Activated CD4-positive, alpha-beta T cell treated with anti-CD3 and anti-CD28 coated beads, Interleukin-2, Interleukin-4, amounts not matched to agents 100 ng/mL and 50 ng/mL, durations not matched to agents 16 hours and 8 hours (primary cell): ENCODE results near the gene AGRN.
"Not testable (repeated sequence)": the region's sequence is repeated elsewhere in the genome, so short reads cannot be mapped to it uniquely, and the experiment has no call there.

Source experiments
- DNase-seq: peaks from one replicate; pipeline ENCODE4 v3.0.0-alpha.2; 2020; ENCODE audit warnings: low spot score

Gene AGRN

DNA sequence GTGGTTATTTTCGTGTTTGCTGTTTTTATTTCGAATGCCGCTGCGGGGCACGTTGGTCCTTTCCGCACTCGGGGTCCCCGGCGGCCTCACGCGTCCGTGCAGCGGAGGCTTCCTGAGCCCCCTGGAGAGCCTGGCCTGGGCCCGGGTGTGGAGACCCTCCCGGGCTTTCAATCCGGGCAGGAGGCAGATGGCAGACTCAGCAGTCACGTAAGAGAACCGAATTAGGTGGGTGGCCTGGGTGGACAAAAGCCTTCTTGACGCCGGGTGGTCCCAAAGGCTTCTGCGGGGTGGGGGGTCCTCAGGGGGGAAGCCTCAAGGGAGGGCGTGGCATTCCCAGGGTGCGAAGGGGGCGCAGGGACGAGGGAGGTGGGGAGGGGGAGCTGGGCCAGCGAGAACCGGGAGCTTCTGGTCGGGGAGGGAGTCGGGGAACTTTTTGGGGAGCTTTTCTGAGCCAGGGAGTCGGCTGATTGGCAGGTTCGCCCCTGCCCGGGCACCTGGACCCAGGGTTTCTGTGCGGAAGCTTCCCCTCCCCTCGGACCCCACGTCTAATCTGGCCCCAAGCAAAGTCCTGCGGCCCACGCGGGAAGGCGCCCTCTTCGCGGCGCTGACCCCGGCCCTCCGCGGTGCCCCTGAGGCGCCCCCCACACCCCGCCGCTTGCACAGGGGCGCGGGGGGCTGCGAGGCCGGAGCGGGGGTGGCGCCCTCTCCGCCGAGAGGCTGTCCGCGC is 18.7 kb upstream of the AGRN start:
- no peak for DNase-seq

DNA sequence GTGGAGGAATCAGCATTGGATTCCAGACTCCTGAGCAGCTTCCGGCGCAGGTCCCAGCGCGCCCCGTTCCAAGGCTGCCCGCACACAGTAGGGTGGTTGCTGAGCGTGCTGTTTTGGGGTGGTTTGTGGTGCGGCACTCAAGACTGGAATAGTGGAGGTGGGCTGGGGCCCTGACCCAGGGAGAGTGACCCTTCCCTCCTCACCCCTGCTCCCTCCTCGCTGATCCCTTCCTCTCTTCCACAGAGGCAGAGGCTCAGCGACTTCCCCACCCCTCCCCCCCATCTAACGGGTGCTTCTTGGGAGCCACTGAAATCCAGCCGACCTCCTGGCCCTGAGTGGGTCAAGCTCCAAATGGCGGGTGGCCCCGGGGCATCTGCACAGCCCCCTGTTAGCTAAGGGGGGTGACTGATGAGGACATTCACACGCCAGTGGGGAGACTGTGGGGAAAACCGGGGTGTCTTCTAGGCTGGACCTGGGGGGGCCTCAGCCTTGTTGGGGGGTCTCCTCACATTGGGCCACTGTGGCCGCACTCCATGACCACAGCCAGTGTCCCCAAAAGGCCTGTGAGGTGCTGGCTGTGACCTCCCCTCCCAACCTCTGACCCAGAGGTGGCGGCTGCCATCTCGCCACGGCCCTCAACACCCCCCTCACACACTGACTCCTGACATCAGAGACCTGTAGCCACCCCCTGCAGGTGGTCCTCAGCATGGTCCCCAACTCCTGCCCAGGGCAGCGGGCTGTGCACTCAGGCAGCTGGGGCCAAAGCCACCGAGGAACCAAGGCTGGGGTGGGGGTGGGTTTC is 16.1 kb upstream of the AGRN start:
- DNase-seq = no peak

DNA sequence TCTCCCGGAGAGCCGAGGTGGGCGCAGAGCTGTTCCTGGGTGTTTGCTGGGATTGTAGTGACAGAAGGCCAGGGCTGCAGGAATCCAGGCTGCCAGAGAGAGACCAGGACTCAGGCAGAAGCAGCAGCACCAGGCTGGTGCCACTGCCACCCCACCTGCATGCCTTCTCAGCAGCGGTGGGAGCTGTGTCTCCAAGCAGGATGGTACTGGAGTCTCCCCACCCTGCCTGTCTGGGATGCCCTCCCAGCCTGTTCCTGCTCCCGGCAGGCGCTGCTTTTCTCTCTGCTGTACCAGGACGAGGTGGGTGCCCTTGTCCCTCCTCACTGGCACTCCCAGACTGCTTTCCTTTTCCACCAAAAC is 15.5 kb upstream of the AGRN start:
- no peak for DNase-seq

DNA sequence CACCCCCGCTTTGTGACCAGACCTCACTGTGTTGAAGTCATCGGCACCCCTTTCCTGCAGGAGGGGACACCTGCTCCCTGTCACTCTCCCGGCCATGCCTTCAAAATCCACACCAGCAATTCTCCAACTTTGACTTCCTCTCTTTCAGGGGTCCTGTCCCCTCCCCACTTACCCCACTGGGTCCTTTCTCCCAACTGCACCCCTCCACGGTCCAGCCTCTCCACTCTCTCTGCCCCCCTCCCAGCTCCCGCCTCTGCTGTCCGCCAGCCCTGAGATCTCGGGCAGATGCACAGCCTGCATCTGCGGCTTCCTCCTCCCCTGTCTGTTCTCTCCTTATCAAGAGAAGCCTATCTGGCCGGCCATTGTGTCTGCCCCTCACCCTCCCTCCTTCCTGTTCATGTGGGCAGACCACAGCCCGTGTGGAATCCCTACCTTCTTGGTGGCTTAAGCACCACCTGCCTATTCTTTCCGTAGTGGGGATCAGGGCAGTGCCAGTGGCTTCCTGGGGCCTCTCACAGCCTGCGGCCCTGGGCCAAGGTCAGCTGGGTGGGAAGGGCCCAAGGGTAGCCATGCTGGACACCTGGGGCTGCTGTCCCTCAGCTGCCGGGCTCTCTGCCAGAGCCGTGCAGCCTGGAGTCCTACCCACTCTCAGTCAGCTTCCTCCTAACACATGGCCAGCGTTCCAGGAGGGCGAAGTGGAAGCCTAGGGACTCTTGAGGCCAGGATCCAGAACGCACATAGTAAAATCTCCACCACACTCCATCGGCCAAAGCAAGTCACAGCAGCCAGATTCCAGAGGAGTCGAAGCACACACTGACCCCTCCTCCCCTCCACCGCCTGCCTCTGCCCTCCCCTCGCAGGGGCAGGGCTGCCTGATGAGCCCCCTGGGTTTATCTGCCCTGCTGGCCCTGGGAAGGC is 14.9 kb upstream of the AGRN start:
- DNase-seq = no peak

DNA sequence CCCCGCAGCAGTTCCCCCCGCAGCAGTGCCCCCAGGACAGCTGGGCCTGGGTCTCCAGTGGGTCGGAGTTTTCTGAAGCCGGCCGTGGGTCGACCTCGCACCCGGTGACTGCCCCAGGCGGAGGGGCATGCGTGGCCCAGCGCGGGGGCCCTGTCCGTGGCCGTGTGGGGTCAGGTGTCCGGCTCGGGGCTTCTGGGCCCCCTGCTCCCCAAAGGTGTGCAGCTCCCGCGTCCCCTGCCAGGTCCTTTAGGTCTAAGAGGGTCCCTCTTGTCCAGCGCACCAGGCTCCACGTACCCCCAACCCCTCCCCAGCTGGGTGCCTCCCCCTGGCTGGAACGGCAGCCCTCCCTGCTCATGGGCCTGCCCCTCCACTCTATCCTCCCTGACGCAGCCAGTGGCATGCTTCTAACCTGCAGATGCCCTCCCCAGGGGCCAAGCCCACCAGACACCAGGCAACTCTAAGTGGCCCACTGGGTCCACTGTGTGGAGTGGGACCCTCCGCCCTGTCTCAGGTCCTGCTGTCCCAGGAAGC is 14.1 kb upstream of the AGRN start:
- DNase-seq = no peak

DNA sequence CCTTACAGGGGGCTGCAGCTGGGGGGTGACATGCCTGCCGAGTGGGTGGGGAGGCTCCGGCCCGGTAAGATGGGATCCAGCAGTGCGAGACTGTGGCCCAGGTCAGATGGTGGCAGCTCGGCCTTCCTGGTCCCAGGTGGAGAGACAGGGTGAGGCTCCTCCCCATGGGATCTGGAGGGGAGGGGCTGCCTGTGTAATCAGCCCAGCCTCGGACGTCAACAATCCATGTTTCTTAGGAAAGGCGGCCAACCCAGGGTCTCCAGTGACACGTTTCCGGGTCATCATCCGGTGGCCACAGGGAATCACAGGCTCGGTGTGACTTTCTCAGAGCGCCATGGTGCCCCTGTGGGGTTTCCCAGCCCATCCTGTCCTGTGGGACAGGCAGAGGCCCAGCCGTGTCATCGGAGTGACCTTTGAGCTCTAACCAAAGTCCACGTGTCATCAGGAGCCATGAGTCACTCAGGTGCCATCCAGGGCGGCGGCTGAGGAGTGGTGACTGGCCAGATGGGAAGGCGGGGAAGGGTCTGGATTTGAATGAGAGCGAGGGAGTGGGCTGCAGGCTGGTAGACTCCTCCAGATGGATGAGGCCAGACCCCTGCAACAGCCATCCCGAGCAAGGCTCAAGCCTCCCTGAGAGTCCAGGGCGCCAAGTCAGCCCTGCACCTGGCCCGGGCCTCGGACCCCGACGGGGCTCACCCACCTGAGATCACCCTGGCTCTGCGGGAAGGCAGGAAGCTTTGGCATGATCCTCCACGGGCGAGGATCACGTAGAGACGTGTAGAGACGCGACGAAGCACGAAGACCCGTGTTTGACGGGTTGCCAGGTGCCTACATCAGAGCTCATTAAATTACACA is 13.4 kb upstream of the AGRN start:
- DNase-seq = no peak

GRCh38 chr1:1010131-1010530 is 9.8 kb upstream of the AGRN start:
- DNase-seq = not testable (repeated sequence)

DNA sequence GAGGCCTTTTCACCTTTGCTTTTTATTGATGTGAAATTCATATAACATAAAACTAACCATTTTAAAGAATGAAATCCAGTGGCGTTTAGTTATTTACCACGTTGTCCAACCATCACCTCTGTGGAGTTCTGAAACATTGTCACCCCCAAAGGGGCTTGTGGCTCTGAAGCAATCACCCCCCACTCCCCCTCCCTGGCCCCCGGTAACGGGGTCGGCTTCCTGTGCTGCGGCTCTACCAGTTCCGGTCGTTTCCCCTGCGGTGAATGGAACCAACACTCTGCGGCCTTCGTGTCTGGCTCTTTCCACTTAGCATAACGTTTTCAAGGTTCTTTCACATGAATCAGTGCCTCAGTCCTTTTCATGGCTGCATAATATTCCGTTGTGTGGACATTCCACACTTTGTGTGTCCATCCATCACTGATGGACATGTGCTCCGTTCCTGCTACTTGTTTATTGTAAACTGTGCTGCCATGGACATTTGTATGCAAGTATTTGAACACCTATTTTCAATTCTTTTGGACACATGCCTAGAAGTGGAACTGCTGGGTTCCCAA is 8.4 kb upstream of the AGRN start:
- no peak for DNase-seq

DNA sequence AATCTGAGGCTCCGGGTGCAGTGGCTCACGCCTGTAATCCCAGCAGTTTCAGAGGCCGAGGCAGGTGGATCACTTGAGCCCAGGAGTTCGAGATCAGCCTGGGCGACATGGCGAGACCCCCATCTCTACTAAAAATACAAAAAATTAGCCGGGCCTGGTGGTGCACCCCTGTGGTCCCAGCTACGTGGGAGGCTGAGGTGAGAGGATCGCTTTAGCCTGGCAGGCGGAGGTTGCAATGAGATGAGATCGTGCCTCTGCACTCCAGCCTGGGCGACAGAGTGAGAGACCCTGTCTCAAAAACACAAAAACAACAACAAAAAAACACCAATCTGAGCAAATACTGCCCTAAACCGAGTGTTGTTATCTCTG is 7.2 kb upstream of the AGRN start:
- not testable (repeated sequence) for DNase-seq

DNA sequence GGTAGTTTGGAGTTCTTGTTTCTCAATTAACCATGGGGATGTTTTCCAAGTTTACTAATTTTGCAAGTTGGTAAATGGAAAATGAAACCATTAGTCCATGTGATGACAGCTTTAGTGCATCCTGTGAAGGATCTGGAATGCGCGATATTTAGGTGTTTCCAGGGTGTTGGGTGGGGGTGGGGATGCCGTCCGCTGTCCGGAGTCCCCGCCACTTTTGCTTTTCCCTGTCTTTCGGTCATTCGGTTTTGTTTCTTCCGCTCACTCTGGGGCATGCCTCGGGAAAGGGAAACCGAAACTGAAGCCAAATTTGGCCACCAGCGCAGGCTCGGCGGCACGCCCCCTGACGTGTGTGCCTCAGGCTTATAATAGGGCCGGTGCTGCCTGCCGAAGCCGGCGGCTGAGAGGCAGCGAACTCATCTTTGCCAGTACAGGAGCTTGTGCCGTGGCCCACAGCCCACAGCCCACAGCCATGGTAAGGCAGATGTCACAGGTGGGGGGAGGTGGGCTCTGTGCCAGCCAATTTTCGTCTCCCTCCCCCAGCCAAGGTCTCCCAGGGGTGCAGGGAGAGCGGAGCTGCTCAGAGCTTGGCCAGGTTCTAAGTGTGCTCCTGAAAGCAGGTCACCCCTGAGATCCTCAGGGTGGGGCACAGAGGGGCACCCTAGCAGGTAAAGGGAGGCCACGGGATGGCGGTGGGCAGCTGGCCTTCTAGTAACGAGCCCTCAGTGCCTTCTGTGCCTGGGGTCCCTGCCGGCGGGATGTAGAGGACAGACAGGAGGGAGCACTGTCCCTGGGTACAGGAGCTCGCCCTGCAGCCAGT is 6.6 kb upstream of the AGRN start, which contains the start of gene ISG15:
Gene ISG15, plus strand, starts transcription at position 393 of the 817 bp plus-strand sequence. Its CDS starts 77 bp downstream, at position 470.
- peak; percentile 90 for DNase-seq

- no peak for DNase-seq
Observed at GRCh38 chr1:1013922-1014648, 5.8 kb upstream of the AGRN start.

DNA sequence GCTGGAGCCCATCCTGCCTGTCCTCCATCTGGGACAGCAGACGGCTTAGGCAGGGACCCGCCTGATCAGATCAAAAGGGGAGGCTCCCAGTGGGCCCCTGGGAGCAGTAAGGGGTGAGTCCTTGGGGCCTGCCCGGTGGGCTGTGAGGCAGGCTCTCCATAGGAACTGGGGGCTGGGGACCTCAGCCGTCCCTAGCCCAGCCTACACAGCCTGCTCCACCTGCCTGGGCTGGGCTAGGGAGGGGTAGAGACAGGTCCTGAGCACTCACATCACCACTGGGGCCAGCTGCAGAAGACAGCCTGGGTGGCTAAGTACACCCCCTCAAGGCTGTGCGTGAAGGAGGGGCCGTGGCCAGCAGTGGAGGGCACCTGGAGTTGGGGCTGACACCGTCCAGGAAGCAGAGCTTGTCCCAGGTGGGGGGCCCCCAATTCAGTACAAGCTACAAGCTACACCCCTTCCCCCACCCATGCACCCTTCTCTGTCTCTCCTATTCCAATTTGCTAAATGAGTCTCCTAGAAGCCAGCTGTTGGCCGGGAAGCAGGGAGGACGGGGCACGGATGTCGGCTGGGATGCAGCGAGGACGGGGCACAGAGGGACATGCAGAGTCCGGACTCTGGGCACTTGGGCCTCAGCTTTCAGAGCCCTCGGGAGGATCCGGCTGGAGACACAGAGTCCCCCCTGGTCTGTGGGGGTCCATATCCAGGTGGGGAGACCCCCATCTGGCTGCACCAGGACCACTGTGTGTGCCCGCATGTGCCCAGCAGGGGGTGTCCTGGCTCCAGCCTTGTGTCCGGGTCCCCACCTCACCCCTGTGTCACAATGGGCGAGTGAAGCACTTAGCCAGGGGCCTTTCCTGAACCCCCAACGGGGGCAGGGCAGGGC is 4.9 kb upstream of the AGRN start:
- no peak for DNase-seq

- not testable (repeated sequence) for DNase-seq
Observed at GRCh38 chr1:1017397-1018320, 2.3 kb upstream of the AGRN start.

GRCh38 chr1:1018321-1018685 is 1.6 kb upstream of the AGRN start:
- DNase-seq = not testable (repeated sequence)

DNA sequence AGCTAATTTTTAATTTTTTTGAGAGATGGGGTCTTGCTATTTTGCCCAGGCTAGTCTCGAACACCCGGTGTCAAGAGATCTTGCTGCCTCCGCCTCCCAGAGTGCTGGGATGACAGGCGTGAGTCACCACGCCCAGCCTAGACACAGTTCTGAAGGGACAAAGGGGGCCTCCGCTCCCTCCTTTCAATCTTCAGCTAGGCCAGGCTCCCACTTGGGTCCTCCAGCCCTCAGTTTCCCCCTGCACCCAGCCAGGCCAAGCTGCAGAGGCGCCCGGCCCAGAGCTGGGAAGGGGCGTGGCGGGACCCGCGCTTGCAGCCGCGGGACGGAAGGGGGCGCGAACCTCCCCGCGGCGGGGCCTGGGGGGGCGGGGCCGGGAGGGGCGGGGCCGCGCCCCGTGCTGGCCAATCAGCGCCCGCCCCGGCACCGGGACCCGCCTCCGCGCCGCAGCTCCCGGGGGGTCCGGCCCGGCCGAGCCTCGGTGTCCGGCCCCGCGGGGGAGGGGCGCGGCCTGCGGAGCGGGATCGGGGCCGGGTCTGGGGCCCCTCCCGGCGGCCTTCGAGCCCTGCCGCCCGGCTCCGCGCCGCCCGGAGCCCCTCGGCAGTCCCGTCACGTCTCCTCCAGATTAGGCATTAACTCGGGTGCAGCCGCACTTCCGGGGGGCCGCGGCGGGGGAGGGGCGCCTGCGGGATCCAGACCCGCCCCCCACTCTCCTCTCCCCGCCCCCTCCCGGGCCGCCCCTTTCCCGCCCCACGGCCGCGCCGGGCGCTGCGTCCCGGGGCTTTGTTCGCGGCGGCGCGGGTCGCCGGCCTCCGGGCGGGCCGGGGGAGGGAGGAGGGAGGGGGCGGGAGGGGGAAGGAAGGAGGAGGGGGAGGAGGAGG is 559 bp upstream of the AGRN start:
- peak; percentile 78 for DNase-seq

DNA sequence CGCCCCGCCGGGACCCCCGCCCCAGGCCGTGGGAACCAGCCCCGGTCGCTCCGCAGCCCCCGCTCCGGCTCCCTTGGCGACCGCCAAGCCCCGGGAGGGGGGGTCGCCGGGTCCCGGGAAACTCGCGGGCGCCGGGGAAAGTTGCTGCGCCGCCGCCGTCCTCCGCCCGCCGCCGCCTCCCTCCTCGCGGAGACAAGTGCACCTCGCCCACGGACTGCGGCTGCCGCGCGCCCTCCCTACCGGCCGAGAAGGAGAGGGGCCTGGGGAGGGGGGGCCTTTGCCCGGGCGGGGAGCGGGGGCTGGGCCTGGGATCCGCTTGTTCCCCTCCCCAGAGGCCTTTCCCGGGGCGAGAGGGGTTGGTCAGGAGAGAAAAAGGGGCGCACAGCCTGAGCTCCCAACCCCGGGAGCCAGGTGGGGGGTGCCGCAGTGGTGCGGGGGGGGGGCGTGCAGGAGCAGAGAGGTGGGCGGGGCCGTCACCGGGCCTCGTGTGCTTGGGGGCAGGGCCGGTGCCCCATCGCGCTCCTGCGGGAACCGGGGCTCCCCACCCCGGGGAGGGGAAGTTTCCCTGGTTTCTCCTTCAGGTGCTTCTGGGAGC is 592 bp downstream of the AGRN start:
- no peak for DNase-seq
